ENCODE measurements around the gene TJP2. TPM values are rescaled to one million over a fixed set of nuclear protein-coding genes. Genes with fewer than 3 reads are reported as not detected.

The TJP2 gene
- total RNA-seq, 1 experiment from 2014 or later: 155 TPM

- no peak for DNase-seq (ENCODE audit: low spot score)
- no peak for ATAC-seq
- no peak for TF ChIP-seq SMAD3 (CRISPR knock-in tag; IDR thresholded peaks at IDR 0.05; ENCODE audit: borderline replicate concordance)
- TF ChIP-seq ELF4 (CRISPR knock-in tag; IDR thresholded peaks at IDR 0.05; ENCODE audit: low read depth): no peak
- TF ChIP-seq ZNF317 (CRISPR knock-in tag; IDR thresholded peaks at IDR 0.05; ENCODE audit: borderline replicate concordance, low read depth): no peak
- no peak for TF ChIP-seq SOX15 (CRISPR knock-in tag; IDR thresholded peaks at IDR 0.05)
- no peak for TF ChIP-seq NFYB (CRISPR knock-in tag; conservative IDR thresholded peaks at IDR 0.05; ENCODE audit: low read depth)
- no peak for TF ChIP-seq ZNF396 (CRISPR knock-in tag; IDR thresholded peaks at IDR 0.05; ENCODE audit: borderline replicate concordance)
- TF ChIP-seq TP53 (CRISPR knock-in tag; IDR thresholded peaks at IDR 0.05): no peak
- no peak for TF ChIP-seq TEAD1 (CRISPR knock-in tag; IDR thresholded peaks at IDR 0.05)
- no peak for TF ChIP-seq ETV6 (CRISPR knock-in tag; IDR thresholded peaks at IDR 0.05)
- TF ChIP-seq, protein P1, sequence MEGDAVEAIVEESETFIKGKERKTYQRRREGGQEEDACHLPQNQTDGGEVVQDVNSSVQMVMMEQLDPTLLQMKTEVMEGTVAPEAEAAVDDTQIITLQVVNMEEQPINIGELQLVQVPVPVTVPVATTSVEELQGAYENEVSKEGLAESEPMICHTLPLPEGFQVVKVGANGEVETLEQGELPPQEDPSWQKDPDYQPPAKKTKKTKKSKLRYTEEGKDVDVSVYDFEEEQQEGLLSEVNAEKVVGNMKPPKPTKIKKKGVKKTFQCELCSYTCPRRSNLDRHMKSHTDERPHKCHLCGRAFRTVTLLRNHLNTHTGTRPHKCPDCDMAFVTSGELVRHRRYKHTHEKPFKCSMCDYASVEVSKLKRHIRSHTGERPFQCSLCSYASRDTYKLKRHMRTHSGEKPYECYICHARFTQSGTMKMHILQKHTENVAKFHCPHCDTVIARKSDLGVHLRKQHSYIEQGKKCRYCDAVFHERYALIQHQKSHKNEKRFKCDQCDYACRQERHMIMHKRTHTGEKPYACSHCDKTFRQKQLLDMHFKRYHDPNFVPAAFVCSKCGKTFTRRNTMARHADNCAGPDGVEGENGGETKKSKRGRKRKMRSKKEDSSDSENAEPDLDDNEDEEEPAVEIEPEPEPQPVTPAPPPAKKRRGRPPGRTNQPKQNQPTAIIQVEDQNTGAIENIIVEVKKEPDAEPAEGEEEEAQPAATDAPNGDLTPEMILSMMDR (IDR thresholded peaks at IDR 0.05): no peak
- no peak for TF ChIP-seq PRRX2 (CRISPR knock-in tag; IDR thresholded peaks at IDR 0.05)
- TF ChIP-seq, protein P2, sequence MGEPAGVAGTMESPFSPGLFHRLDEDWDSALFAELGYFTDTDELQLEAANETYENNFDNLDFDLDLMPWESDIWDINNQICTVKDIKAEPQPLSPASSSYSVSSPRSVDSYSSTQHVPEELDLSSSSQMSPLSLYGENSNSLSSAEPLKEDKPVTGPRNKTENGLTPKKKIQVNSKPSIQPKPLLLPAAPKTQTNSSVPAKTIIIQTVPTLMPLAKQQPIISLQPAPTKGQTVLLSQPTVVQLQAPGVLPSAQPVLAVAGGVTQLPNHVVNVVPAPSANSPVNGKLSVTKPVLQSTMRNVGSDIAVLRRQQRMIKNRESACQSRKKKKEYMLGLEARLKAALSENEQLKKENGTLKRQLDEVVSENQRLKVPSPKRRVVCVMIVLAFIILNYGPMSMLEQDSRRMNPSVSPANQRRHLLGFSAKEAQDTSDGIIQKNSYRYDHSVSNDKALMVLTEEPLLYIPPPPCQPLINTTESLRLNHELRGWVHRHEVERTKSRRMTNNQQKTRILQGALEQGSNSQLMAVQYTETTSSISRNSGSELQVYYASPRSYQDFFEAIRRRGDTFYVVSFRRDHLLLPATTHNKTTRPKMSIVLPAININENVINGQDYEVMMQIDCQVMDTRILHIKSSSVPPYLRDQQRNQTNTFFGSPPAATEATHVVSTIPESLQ (CRISPR knock-in tag; IDR thresholded peaks at IDR 0.05): no peak
- TF ChIP-seq CREB1 (CRISPR knock-in tag; IDR thresholded peaks at IDR 0.05): no peak
- no peak for TF ChIP-seq ARID4B (CRISPR knock-in tag; IDR thresholded peaks at IDR 0.05; ENCODE audit: borderline replicate concordance)
- peaks cover 66% of the 10 kb centered on the region for H3K4me1 Mint-ChIP-seq
- CTCF ChIA-PET: interaction anchor here (1.0 to 4.0 kb wide), 7 partner anchors 9 to 134 kb away, joined by 3 to 44 read pairs (median 4); no protein-coding TSS in a partner anchor
- H3K27me3 Mint-ChIP-seq (ENCODE audit: low read depth): no peaks in the 10 kb centered on the region
- H3K36me3 Mint-ChIP-seq: no peaks in the 10 kb centered on the region
- no peak overlapping the region for H3K4me3 Mint-ChIP-seq
- POLR2A ChIA-PET: no interaction called here
- no peaks in the 10 kb centered on the region for H3K9me3 Mint-ChIP-seq
- no peak overlapping the region for H3K27ac Mint-ChIP-seq
Observed at GRCh38 chr9:69194702-69195418, 20.8 kb downstream of the TJP2 start.

DNA sequence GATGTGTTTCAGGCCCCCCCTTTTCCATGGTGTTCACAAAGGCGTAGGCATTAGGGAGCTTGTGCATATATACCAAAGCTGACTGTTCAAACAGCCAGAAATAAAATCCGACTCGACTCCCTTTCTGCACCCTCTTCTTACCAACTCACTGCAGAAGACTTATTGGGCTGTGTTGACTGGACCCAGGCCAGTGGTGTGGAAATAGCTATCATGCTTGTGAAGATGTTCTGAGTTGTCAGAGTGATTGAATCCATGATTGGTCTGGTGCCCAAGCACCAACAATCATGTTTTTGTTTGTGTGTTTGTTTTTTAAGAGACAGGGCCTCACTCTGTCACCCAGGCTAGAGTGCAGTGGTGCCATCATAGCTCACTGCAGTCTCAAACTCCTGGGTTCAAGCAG, 21.6 kb downstream of the TJP2 start:
- DNase-seq (ENCODE audit: low spot score) (no peak), ATAC-seq (no peak)
- POLR2A ChIA-PET: no interaction called here
- peaks cover 67% of the 10 kb centered on the region for H3K4me1 Mint-ChIP-seq
- no peak overlapping the region for H3K4me3 Mint-ChIP-seq
- TF ChIP-seq PREB (CRISPR knock-in tag; IDR thresholded peaks at IDR 0.05; ENCODE audit: borderline replicate concordance) (no peak), ESRRA (CRISPR knock-in tag; IDR thresholded peaks at IDR 0.05; ENCODE audit: borderline replicate concordance) (no peak), SOX15 (CRISPR knock-in tag; IDR thresholded peaks at IDR 0.05) (no peak), FOXJ3 (CRISPR knock-in tag; IDR thresholded peaks at IDR 0.05; ENCODE audit: borderline replicate concordance) (no peak), E2F1 (CRISPR knock-in tag; IDR thresholded peaks at IDR 0.05) (no peak)
- TF ChIP-seq, protein P2 (CRISPR knock-in tag; IDR thresholded peaks at IDR 0.05): no peak
- CTCF ChIA-PET: interaction anchor here (0.6 to 4.0 kb wide), 4 partner anchors 9 to 37 kb away, joined by 3 to 44 read pairs (median 4); no protein-coding TSS in a partner anchor
- H3K27ac Mint-ChIP-seq: peak overlapping the region; percentile 77; the same call in 1 of the 2 replicates
- H3K27me3 Mint-ChIP-seq (ENCODE audit: low read depth): no peaks in the 10 kb centered on the region
- no peaks in the 10 kb centered on the region for H3K36me3 Mint-ChIP-seq
- no peaks in the 10 kb centered on the region for H3K9me3 Mint-ChIP-seq
